Neural cell (in vitro differentiated cells): ENCODE data around the gene RPL37. TPM values are rescaled to one million over a fixed set of nuclear protein-coding genes. Genes with fewer than 3 reads are reported as not detected.

Experiments used
- H2AFZ ChIP-seq: fragments of 200-600, 300-800 bp; sonication (generic), shearing (Covaris generic); 2 replicates; pipeline ENCODE4 v1.6.0; 2014; ENCODE audit warnings: low read depth, mild to moderate bottlenecking, antibody characterized with exemption, low read length, moderate library complexity
- H3F3A ChIP-seq: fragments of 200-600 bp; shearing (Covaris generic); 2 replicates; pipeline ENCODE4 v1.6.1; 2016; ENCODE audit warnings: mild to moderate bottlenecking, moderate library complexity, mixed read lengths, antibody characterized with exemption, low read length; ENCODE audit not compliant: insufficient read depth, poor library complexity, severe bottlenecking
- H3K27ac ChIP-seq: fragments of 200-600, 300-800 bp; sonication (generic), shearing (Covaris generic); 2 replicates; pipeline ENCODE4 v1.5.1; 2014; ENCODE audit warnings: mild to moderate bottlenecking, low read length, moderate library complexity
- H3K27me3 ChIP-seq: fragments of 300-800, 200-600 bp; sonication (generic), shearing (Covaris generic); 2 replicates; pipeline ENCODE4 v1.6.0; 2014; ENCODE audit warnings: mild to moderate bottlenecking, low read depth, low read length, moderate library complexity; ENCODE audit not compliant: insufficient read depth
- H3K36me3 ChIP-seq: fragments of 300-800, 200-600 bp; sonication (generic), shearing (Covaris generic); 2 replicates; pipeline ENCODE4 v1.5.1; 2014; ENCODE audit warnings: mild to moderate bottlenecking, antibody characterized with exemption, low read length, moderate library complexity; ENCODE audit not compliant: insufficient read depth
- H3K4me2 ChIP-seq: fragments of 300-800, 200-600 bp; sonication (generic), shearing (Covaris generic); 2 replicates; pipeline ENCODE4 v1.6.0; 2014; ENCODE audit warnings: mild to moderate bottlenecking, low read length
- H3K4me3 ChIP-seq: fragments of 300-800, 200-600 bp; sonication (generic), shearing (Covaris generic); 2 replicates; pipeline ENCODE4 v1.5.1; 2014; ENCODE audit warnings: mild to moderate bottlenecking, low read length, moderate library complexity
- H3K79me2 ChIP-seq: fragments of 200-600 bp; shearing (Covaris generic); replicated peaks from 2 replicates; pipeline ENCODE4 v1.6.0; 2014; ENCODE audit warnings: mild to moderate bottlenecking, low read length, moderate library complexity; ENCODE audit not compliant: insufficient read depth
- H3K9ac ChIP-seq: fragments of 300-800, 200-600 bp; sonication (generic), shearing (Covaris generic); 2 replicates; pipeline ENCODE4 v1.6.1; 2016; ENCODE audit warnings: mild to moderate bottlenecking, low read length, mixed read lengths
- H3K9me2 ChIP-seq: fragments of 200-600 bp; shearing (Covaris generic); 2 replicates; pipeline ENCODE4 v1.6.1; 2016; ENCODE audit warnings: mild to moderate bottlenecking, low read length, mixed read lengths; ENCODE audit not compliant: insufficient read depth
- H3K9me3 ChIP-seq: fragments of 200-600, 300-800 bp; sonication (generic), shearing (Covaris generic); 2 replicates; pipeline ENCODE4 v1.6.1; 2016; ENCODE audit warnings: mild to moderate bottlenecking, mixed run types, low read length, moderate library complexity, mixed read lengths
- H4K20me1 ChIP-seq: fragments of 200-600 bp; shearing (Covaris generic); 2 replicates; pipeline ENCODE4 v1.6.1; 2016; ENCODE audit warnings: mild to moderate bottlenecking, mixed run types; ENCODE audit not compliant: insufficient read depth
- EP300 ChIP-seq: fragments of 450-650 bp; conservative IDR thresholded peaks from 2 replicates; pipeline ENCODE4 v1.6.1; 2014; ENCODE audit warnings: antibody characterized with exemption, mild to moderate bottlenecking, moderate library complexity; ENCODE audit not compliant: poor library complexity, severe bottlenecking
- EZH2 ChIP-seq: fragments of 200-600, 300-800 bp; shearing (Covaris generic), sonication (generic); IDR thresholded peaks from 2 replicates; pipeline ENCODE4 v1.6.1; 2014; ENCODE audit warnings: antibody characterized with exemption, low read length, borderline replicate concordance, mild to moderate bottlenecking; ENCODE audit not compliant: insufficient read depth, poor library complexity, severe bottlenecking
- MXI1 ChIP-seq: fragments of 450-650 bp; conservative IDR thresholded peaks from 2 replicates; pipeline ENCODE4 v1.6.1; 2014; ENCODE audit warnings: antibody characterized with exemption, mild to moderate bottlenecking; ENCODE audit not compliant: poor library complexity, severe bottlenecking
- POLR2AphosphoS5 ChIP-seq: IDR thresholded peaks from 2 replicates; pipeline ENCODE4 v1.6.1; 2012
- RAD21 ChIP-seq: fragments of 450-650 bp; conservative IDR thresholded peaks from 2 replicates; pipeline ENCODE4 v1.6.1; 2014; ENCODE audit warnings: antibody characterized with exemption, mild to moderate bottlenecking, moderate library complexity
- SMC3 ChIP-seq: fragments of 450-650 bp; conservative IDR thresholded peaks from 2 replicates; pipeline ENCODE4 v1.6.1; 2014; ENCODE audit warnings: antibody characterized with exemption, mild to moderate bottlenecking, moderate library complexity; ENCODE audit not compliant: poor library complexity
- TAF1 ChIP-seq: IDR thresholded peaks from 2 replicates; pipeline ENCODE4 v1.6.1; 2012; ENCODE audit warnings: low read depth
- polyA plus RNA-seq: library from polyadenylated mRNA; depleted of rRNA; stranded (reverse); fragments of >200 nt; gene quantifications from 2 replicates; pipeline ENCODE4 v1.2.3, GENCODE V29; 2014
- TF ChIP-seq, protein P1 (sequence below): fragments of 450-650 bp; IDR thresholded peaks from 2 replicates; pipeline ENCODE4 v1.5.1; 2014; ENCODE audit warnings: antibody characterized with exemption, mild to moderate bottlenecking, moderate library complexity; ENCODE audit not compliant: poor library complexity, severe bottlenecking
- TF ChIP-seq, protein P2 (sequence below): IDR thresholded peaks from 2 replicates; pipeline ENCODE4 v1.6.1; 2012; ENCODE audit warnings: borderline replicate concordance

The RPL37 gene
- polyA plus RNA-seq, 1 donor from 2014 or later: 107 TPM

DNA sequence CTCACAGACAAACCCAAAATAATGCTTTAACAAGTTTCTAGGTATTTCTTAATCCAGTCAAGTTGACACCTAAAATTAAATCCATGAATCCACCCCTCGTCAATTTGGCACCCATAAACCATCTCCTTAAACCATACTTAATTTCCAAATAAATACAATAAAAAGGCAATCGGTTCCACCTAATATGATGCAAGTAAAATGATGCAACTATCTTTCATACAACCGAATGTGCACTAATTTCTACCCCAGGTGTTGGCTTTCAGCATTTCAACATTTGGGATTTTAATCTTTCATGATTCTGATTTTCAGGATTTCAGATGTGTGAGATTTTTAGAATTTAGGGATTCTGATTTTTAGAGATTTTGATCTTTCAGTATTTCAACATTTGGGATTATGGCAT lies 54.2 kb downstream of the RPL37 start:
- H3K79me2 ChIP-seq: peaks cover 75% of the 10 kb centered on the region

DNA sequence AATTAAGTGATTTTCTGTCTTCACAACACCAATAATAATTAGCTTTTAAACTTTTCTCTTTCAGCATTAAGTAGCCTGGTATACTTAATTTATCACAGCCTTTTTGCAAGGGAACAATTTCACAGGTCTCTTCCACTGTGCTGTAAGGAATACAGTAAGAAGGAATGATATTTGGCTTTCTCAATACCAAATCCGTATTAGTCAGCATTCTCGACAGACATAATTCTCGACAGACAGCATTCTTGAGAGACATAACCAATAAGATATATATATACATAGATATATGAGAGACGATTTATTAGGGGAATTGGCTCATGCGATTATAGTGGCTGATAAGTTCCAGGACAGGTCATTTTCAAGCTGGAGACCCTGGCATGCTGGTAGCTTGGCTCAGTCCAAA lies 54.8 kb downstream of the RPL37 start:
- Histone ChIP-seq H4K20me1 (no peaks in the 10 kb centered on the region), H3K9me3 (no peaks in the 10 kb centered on the region), H3K4me3 (no peak overlapping the region), H3K27ac (no peak overlapping the region), H3K79me2 (peaks cover 69% of the 10 kb centered on the region), H3F3A (no peaks in the 10 kb centered on the region), H3K9me2 (no peaks in the 10 kb centered on the region), H3K9ac (no peak overlapping the region), H3K4me2 (no peak overlapping the region), H3K27me3 (no peaks in the 10 kb centered on the region), H3K36me3 (no peaks in the 10 kb centered on the region), H2AFZ (no peak overlapping the region)
- TF ChIP-seq, protein P1, sequence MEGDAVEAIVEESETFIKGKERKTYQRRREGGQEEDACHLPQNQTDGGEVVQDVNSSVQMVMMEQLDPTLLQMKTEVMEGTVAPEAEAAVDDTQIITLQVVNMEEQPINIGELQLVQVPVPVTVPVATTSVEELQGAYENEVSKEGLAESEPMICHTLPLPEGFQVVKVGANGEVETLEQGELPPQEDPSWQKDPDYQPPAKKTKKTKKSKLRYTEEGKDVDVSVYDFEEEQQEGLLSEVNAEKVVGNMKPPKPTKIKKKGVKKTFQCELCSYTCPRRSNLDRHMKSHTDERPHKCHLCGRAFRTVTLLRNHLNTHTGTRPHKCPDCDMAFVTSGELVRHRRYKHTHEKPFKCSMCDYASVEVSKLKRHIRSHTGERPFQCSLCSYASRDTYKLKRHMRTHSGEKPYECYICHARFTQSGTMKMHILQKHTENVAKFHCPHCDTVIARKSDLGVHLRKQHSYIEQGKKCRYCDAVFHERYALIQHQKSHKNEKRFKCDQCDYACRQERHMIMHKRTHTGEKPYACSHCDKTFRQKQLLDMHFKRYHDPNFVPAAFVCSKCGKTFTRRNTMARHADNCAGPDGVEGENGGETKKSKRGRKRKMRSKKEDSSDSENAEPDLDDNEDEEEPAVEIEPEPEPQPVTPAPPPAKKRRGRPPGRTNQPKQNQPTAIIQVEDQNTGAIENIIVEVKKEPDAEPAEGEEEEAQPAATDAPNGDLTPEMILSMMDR: no peak
- no peak for TF ChIP-seq EP300
- no peak for TF ChIP-seq RAD21
- TF ChIP-seq, protein P2, sequence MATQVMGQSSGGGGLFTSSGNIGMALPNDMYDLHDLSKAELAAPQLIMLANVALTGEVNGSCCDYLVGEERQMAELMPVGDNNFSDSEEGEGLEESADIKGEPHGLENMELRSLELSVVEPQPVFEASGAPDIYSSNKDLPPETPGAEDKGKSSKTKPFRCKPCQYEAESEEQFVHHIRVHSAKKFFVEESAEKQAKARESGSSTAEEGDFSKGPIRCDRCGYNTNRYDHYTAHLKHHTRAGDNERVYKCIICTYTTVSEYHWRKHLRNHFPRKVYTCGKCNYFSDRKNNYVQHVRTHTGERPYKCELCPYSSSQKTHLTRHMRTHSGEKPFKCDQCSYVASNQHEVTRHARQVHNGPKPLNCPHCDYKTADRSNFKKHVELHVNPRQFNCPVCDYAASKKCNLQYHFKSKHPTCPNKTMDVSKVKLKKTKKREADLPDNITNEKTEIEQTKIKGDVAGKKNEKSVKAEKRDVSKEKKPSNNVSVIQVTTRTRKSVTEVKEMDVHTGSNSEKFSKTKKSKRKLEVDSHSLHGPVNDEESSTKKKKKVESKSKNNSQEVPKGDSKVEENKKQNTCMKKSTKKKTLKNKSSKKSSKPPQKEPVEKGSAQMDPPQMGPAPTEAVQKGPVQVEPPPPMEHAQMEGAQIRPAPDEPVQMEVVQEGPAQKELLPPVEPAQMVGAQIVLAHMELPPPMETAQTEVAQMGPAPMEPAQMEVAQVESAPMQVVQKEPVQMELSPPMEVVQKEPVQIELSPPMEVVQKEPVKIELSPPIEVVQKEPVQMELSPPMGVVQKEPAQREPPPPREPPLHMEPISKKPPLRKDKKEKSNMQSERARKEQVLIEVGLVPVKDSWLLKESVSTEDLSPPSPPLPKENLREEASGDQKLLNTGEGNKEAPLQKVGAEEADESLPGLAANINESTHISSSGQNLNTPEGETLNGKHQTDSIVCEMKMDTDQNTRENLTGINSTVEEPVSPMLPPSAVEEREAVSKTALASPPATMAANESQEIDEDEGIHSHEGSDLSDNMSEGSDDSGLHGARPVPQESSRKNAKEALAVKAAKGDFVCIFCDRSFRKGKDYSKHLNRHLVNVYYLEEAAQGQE: no peak
- no peak for TF ChIP-seq SMC3
- no peak for TF ChIP-seq EZH2
- TF ChIP-seq TAF1: no peak
- TF ChIP-seq MXI1: no peak
- TF ChIP-seq POLR2AphosphoS5: no peak

More for the DNA sequence above, 54.2 kb downstream of the RPL37 start:
- Histone ChIP-seq H4K20me1 (no peaks in the 10 kb centered on the region), H3K27ac (no peak overlapping the region), H3F3A (no peaks in the 10 kb centered on the region), H3K9me3 (no peaks in the 10 kb centered on the region), H3K27me3 (no peaks in the 10 kb centered on the region), H2AFZ (no peak overlapping the region), H3K9me2 (no peaks in the 10 kb centered on the region), H3K4me2 (no peak overlapping the region), H3K36me3 (no peaks in the 10 kb centered on the region), H3K4me3 (no peak overlapping the region), H3K9ac (no peak overlapping the region)
- TF ChIP-seq TAF1: no peak
- no peak for TF ChIP-seq POLR2AphosphoS5
- TF ChIP-seq, protein P1: no peak
- TF ChIP-seq EZH2: no peak
- TF ChIP-seq, protein P2: no peak
- no peak for TF ChIP-seq EP300
- no peak for TF ChIP-seq MXI1
- no peak for TF ChIP-seq RAD21
- TF ChIP-seq SMC3: no peak
